ENCODE measurements around the gene LRWD1.

The LRWD1 gene

DNA sequence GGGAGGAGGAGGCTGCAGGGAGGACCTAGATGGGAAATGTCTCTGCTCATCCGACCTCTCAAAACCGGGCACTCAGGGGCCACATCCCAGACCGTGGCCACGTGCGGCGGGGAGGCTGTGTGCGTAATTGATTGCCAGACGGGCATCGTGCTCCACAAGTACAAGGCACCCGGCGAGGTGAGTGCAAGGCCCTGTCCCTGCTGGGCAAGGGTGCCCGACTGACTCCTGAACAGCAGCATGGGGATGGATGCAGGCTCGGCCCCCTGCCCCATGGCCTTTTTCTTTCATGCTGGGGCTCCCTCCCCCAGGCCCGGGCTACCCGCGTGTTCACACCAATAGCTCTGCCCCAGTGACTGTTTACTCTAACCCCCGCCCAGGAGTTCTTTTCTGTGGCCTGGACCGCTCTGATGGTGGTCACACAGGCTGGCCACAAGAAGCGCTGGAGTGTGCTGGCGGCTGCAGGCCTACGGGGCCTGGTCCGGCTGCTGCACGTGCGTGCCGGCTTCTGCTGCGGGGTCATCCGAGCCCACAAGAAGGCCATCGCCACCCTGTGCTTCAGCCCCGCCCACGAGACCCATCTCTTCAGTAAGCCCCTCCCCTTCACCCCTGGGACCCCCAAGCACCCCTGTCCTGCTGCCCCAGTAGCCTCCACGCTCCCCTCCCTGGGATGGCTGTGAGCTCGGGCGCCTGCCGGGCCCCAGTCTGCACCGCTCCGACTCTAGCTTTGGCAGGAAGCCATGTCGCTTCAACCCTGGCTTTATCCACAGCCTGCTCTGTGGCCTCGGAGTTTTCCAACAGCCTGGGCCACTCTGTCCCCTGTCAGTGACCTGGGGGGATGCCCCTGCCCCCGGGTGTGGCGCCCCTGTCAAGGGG is 3.9 kb downstream of the LRWD1 start:
- H3K4me3 ChIP-seq (ENCODE audit: low read depth, low read length), result no peak overlapping the region
- TF ChIP-seq, protein P1, sequence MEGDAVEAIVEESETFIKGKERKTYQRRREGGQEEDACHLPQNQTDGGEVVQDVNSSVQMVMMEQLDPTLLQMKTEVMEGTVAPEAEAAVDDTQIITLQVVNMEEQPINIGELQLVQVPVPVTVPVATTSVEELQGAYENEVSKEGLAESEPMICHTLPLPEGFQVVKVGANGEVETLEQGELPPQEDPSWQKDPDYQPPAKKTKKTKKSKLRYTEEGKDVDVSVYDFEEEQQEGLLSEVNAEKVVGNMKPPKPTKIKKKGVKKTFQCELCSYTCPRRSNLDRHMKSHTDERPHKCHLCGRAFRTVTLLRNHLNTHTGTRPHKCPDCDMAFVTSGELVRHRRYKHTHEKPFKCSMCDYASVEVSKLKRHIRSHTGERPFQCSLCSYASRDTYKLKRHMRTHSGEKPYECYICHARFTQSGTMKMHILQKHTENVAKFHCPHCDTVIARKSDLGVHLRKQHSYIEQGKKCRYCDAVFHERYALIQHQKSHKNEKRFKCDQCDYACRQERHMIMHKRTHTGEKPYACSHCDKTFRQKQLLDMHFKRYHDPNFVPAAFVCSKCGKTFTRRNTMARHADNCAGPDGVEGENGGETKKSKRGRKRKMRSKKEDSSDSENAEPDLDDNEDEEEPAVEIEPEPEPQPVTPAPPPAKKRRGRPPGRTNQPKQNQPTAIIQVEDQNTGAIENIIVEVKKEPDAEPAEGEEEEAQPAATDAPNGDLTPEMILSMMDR (IDR thresholded peaks at IDR 0.05; ENCODE audit: low read depth, low read length, missing control alignments), result no peak
- DNase-seq (ENCODE audit: low read depth), result no peak

DNA sequence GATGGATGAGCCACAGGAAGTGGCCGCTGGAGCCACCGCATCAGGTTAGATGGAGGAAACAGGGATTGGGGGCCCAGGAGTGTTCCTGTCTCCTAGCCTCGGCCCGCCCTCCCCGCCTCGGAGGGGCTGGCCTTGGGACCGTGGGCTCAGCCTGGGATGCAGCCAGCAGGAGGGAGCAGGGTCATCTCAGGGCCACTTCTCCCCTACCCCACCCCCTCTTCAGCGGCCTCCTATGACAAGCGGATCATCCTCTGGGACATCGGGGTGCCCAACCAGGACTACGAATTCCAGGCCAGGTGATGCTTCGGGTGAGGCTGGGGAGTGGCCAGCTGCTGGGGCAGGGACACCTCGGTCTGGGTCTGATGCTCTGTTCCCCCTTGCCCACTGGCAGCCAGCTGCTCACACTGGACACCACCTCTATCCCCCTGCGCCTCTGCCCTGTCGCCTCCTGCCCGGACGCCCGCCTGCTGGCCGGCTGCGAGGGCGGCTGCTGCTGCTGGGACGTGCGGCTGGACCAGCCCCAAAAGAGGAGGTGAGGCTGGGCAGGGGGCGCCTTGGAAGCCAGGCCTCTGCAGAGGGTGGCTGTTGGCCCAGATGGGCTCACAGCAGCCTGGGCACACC is 4.7 kb downstream of the LRWD1 start:
- TF ChIP-seq, protein P1 (IDR thresholded peaks at IDR 0.05; ENCODE audit: low read depth, low read length, missing control alignments), result no peak
- no peak overlapping the region for H3K4me3 ChIP-seq (ENCODE audit: low read depth, low read length)
- no peak for DNase-seq (ENCODE audit: low read depth)

DNA sequence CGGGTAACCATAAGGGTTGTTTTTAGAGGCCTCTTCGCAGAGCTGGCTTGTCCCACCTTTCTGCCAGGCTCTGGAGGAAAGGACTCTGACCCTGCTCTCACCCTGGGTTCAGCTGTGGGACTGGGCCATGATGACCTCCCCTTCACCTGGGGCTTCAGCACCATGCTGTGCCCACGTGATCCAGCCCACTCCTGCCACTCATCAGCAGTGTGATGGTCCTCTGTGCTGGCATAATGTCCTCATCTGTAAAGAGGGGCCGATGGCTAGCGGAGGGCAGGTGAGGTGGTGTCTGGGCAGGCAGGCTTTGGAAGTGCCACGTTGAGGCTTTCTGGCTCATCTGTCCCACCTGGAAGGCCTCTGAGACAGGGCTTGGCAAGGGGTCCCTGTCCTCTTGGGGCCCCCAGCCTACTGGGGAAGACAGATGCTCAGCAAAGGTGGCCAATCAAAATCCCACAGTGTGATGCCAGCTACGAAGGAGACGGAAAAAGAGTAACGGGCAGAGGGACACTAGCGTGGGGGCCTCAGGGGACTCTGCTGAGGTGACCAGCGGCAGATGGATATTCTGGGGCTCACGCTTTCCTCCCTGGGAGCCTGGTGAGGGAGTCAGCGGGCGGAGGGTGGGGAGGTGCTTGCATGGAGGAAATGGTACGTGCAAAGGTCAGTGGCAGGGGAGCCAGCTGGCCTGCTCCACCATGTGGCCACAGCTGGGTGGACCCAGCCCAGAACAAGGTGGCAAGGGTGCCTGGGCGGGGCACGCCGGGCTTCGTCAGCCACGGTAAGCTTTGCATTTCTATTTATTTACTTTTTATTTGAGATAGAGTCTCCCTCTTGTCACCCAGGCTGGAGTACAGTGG is 5.4 kb downstream of the LRWD1 start:
- TF ChIP-seq, protein P1 (IDR thresholded peaks at IDR 0.05; ENCODE audit: low read depth, low read length, missing control alignments), result no peak
- H3K4me3 ChIP-seq (ENCODE audit: low read depth, low read length), result no peak overlapping the region
- no peak for DNase-seq (ENCODE audit: low read depth)

DNA sequence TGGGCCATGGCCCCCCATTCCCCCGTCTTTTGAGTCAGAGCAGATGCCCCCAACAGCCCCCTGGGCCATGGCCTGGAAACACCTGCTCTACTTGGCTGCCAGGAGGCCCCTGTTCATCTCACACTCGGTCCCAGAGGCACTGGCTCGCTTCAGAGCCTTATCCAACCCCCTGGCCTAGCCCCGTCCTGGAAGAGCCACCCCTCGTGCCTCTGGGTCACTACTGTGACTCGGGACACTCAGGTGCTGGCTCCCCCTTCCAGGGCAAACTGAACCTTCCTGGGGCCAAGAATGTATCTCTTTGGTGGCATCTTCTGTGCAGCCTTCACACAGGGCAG is 7.0 kb downstream of the LRWD1 start:
- H3K4me3 ChIP-seq (ENCODE audit: low read depth, low read length), result no peak overlapping the region
- TF ChIP-seq, protein P1 (IDR thresholded peaks at IDR 0.05; ENCODE audit: low read depth, low read length, missing control alignments), result no peak
- no peak for DNase-seq (ENCODE audit: low read depth)

DNA sequence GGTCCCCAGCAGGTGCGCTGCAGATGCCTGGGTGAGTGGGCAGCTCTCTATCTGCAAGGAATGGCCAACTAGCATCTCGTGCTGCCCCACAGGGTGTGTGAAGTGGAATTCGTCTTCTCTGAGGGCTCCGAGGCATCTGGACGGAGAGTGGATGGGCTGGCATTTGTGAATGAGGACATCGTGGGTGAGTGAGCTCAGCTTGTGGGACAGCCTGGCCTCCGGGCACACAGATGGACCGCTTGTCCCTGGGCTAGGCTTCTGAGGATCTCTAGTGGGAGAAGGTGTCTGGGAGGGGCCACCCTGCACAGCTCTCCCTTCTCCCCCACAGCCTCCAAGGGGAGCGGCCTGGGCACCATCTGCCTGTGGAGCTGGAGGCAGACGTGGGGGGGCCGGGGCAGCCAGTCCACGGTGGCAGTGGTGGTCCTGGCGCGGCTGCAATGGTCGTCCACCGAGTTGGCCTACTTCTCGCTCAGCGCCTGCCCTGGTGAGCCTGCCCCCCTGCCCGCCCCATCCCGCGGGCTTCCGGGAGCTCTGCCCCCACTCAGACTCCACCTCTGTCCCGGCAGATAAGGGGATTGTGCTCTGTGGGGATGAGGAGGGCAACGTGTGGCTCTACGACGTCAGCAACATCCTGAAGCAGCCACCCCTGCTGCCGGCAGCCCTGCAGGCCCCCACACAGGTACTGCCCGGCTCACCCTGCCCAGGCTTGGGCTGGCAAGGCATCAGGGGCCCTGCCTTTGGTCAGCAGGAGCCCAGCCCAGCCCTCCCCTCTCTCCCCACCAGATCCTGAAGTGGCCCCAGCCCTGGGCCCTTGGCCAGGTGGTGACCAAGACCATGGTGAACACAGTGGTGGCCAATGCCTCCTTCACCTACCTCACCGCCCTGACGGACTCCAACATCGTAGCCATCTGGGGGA is 7.6 kb downstream of the LRWD1 start:
- TF ChIP-seq, protein P1 (IDR thresholded peaks at IDR 0.05; ENCODE audit: low read depth, low read length, missing control alignments), result no peak
- DNase-seq (ENCODE audit: low read depth), result no peak
- no peak overlapping the region for H3K4me3 ChIP-seq (ENCODE audit: low read depth, low read length)

Measured in GM12864 (cell line).